Prostate gland (tissue), 2 donors: ENCODE measurements around the gene CCR9.

Experiments
- CTCF ChIP-seq, 4 experiments: fragments of 200-600 bp in 2 of 4; fragments of 450-650 bp in 2 of 4; sonication (generic) in 2 of 4; IDR thresholded peaks; 1 replicate in 3 of 4; 2 replicates in 1 of 4; pipeline ENCODE4 v1.5.1; 2016 to 2019; ENCODE audit warnings: antibody characterized with exemption in 4 of 4, mild to moderate bottlenecking in 2 of 4, moderate library complexity in 2 of 4
- POLR2AphosphoS5 ChIP-seq: sonication (generic); formaldehyde crosslinking; IDR thresholded peaks from one replicate; pipeline ENCODE4 v1.6.1; 2017; ENCODE audit warnings: antibody characterized with exemption

GRCh38 chr3:45894015-45894414, 7.7 kb downstream of the CCR9 start:
- TF ChIP-seq CTCF (IDR thresholded peaks at IDR 0.05) (no peak), POLR2AphosphoS5 (no peak)
